GM12878 (cell line): Measurements from ENCODE around the gene C11orf65. TPM values are rescaled to one million over a fixed set of nuclear protein-coding genes. Genes with fewer than 3 reads are reported as not detected.

Experiments used
- ATAC-seq: fragments of 200-7000 bp; cut with Tn5 transposase; 3 replicates; pipeline ENCODE4 v1.9.1; 2020; ENCODE audit warnings: mild to moderate bottlenecking, moderate library complexity
- BruUV-seq: library from RNA; stranded (reverse); fragments of 400-500 nt; replicated peaks from 2 replicates; lab custom pipeline; 2021; lab: Mats Ljungman, UMichigan
- CTCF ChIA-PET: fragments of 300-600 bp; sonication (Branson Sonifier 250); formaldehyde crosslinking; extraction: SDS; loops from one replicate; lab custom pipeline; 2021; ENCODE audit warnings: inconsistent platforms; lab: Yijun Ruan, JAX
- POLR2A ChIA-PET: fragments of 350-600 bp; formaldehyde crosslinking; extraction: SDS; loops from one replicate; lab custom pipeline; 2021; ENCODE audit warnings: inconsistent platforms; lab: Charles Lee
- RAD21 ChIA-PET: fragments of 300-600 bp; sonication (Branson Sonifier 250); formaldehyde crosslinking; loops from one replicate; lab custom pipeline; 2023; ENCODE audit warnings: antibody characterized with exemption; ENCODE audit not compliant: unreplicated experiment; lab: Charles Lee
- SMC1A ChIA-PET: fragments of 300-600 bp; sonication (Branson Sonifier 250); formaldehyde crosslinking; loops from one replicate; lab custom pipeline; 2023; ENCODE audit not compliant: unreplicated experiment, uncharacterized antibody; lab: Charles Lee
- DNase-seq: peaks from one replicate; pipeline ENCODE4 v3.0.0-alpha.2; 2011; ENCODE audit warnings: low read depth, low spot score
- FAIRE-seq: peaks from 3 replicates; lab custom pipeline; 2011; peaks lifted over from hg19 to GRCh38; lab: Jason Lieb, UNC
- H2AFZ ChIP-seq: 2 replicates; pipeline ENCODE4 v1.6.0; 2011; ENCODE audit warnings: low read depth, low read length, control low read depth; ENCODE audit not compliant: control insufficient read depth
- H3K27ac ChIP-seq: 2 replicates; pipeline ENCODE4 v1.5.1; 2011; ENCODE audit warnings: control low read depth; ENCODE audit not compliant: control insufficient read depth, insufficient read depth
- H3K27me3 ChIP-seq, 2 experiments: replicated peaks in 1 of 2; 2 replicates each; pipeline versions ENCODE4 v1.6.0 to v1.6.1; 2011; ENCODE audit warnings: low read length in 1 of 2; ENCODE audit not compliant: control insufficient read depth in 2 of 2, insufficient read depth in 2 of 2
- H3K36me3 ChIP-seq, 2 experiments: 2 replicates each; pipeline ENCODE4 v1.5.1; 2011; ENCODE audit warnings: low read length in 1 of 2; ENCODE audit not compliant: control insufficient read depth in 2 of 2, insufficient read depth in 2 of 2
- H3K4me1 ChIP-seq: 2 replicates; pipeline ENCODE4 v1.6.1; 2011; ENCODE audit warnings: mild to moderate bottlenecking, low read length, moderate library complexity, mixed read lengths; ENCODE audit not compliant: control insufficient read depth, insufficient read depth
- H3K4me2 ChIP-seq: 2 replicates; pipeline ENCODE4 v1.6.0; 2011; ENCODE audit warnings: control low read depth; ENCODE audit not compliant: control insufficient read depth, insufficient read depth
- H3K4me3 ChIP-seq: fragments of 200-600 bp; sonication (generic); 2 replicates; pipeline ENCODE4 v1.5.1; 2016
- H3K79me2 ChIP-seq: 2 replicates; pipeline ENCODE4 v1.6.0; 2011; ENCODE audit warnings: low read length; ENCODE audit not compliant: control insufficient read depth, insufficient read depth
- H3K9ac ChIP-seq: 2 replicates; pipeline ENCODE4 v1.8.0; 2011; ENCODE audit warnings: low read length, control low read depth, mixed read lengths; ENCODE audit not compliant: control insufficient read depth, insufficient read depth
- H3K9me3 ChIP-seq: replicated peaks from 3 replicates; pipeline ENCODE4 v1.5.1; 2011; ENCODE audit warnings: mild to moderate bottlenecking, low read length; ENCODE audit not compliant: control insufficient read depth, insufficient read depth
- H4K20me1 ChIP-seq: 2 replicates; pipeline ENCODE4 v1.6.0; 2011; ENCODE audit not compliant: control insufficient read depth, insufficient read depth
- HCFC1 ChIP-seq: fragments of 150-350 bp; IDR thresholded peaks from 2 replicates; pipeline ENCODE4 v1.6.1; 2014; ENCODE audit warnings: low read length
- HSF1 ChIP-seq: fragments of 150-350 bp; IDR thresholded peaks from 2 replicates; pipeline ENCODE4 v1.6.1; 2014; ENCODE audit warnings: mild to moderate bottlenecking, low read depth, low read length
- MLLT1 ChIP-seq: fragments of 450-650 bp; IDR thresholded peaks from 2 replicates; pipeline ENCODE4 v1.6.1; 2016; ENCODE audit warnings: mild to moderate bottlenecking
- POU2F2 ChIP-seq: IDR thresholded peaks from 3 replicates; pipeline ENCODE4 v1.6.1; 2011; ENCODE audit warnings: low read depth, mild to moderate bottlenecking, low read length, borderline replicate concordance
- RELB ChIP-seq: fragments of 450-650 bp; IDR thresholded peaks from 2 replicates; pipeline ENCODE4 v1.6.1; 2017; ENCODE audit warnings: low read depth, mild to moderate bottlenecking, moderate library complexity
- TAF1 ChIP-seq: IDR thresholded peaks from 2 replicates; pipeline ENCODE4 v1.6.1; 2011; ENCODE audit warnings: mild to moderate bottlenecking, low read depth, low read length, borderline replicate concordance
- YBX1 ChIP-seq: fragments of 450-650 bp; IDR thresholded peaks from 2 replicates; pipeline ENCODE4 v1.6.1; 2016; ENCODE audit warnings: antibody characterized with exemption
- ZSCAN29 ChIP-seq: fragments of 450-650 bp; IDR thresholded peaks from 2 replicates; pipeline ENCODE4 v1.6.1; 2017; ENCODE audit warnings: mild to moderate bottlenecking, moderate library complexity
- WGBS: methylation state at CpG from one replicate; pipeline ENCODE4 v1.1.6; 2016; ENCODE audit warnings: low lambda C conversion rate; ENCODE audit not compliant: insufficient replicate concordance, insufficient coverage; ENCODE audit errors: missing lambda C conversion rate; 5-methylcytosine and 5-hydroxymethylcytosine counted together
- in situ Hi-C: fragments of 300-500 bp; cut with MboI; formaldehyde crosslinking; loops from 9 replicates; pipeline ENCODE4 v1.14.3; 2018; ENCODE audit warnings: mixed read lengths
- intact Hi-C: fragments of 100-400 bp; cut with micrococcal nuclease; formaldehyde crosslinking; loops from one replicate; pipeline ENCODE4 v1.14.2; 2022; ENCODE audit not compliant: unreplicated experiment
- polyA plus RNA-seq, 11 experiments: library from polyadenylated mRNA; depleted of rRNA in 4 of 11; unstranded in 6 of 11; stranded (reverse) in 5 of 11; fragments of >200 nt; fragmentation: Nextera tagmentation in 4 of 11; fragmentation: Illumina TruSeq in 1 of 11; extraction: Ambion mirVana in 4 of 11; extraction: Trizol in 1 of 11; gene quantifications; 1 replicate in 1 of 11; 2 replicates in 10 of 11; pipeline versions ENCODE4 v1.2.1 to v1.2.3, GENCODE V29; 2011 to 2016; ENCODE audit warnings: inconsistent platforms in 2 of 11, missing spikeins in 2 of 11, low read depth in 1 of 11
- total RNA-seq, 4 experiments: library from RNA; depleted of rRNA in 3 of 4; stranded (reverse); fragments of >200 nt in 3 of 4; fragmentation: Illumina TruSeq in 1 of 4; extraction: Trizol in 1 of 4; gene quantifications; 2 replicates each; pipeline versions ENCODE4 v1.2.1 to v1.2.3, GENCODE V29; 2013 to 2021

Gene C11orf65
- total and polyA plus RNA-seq, 10 of the 15 experiments (the other 5 are each of a cell fraction or from before 2014, with no cell fraction given), result 0.71 to 2.0 (median 1.2) TPM

- no peak for TF ChIP-seq HSF1
- TF ChIP-seq POU2F2, result peak; percentile 76; the same call in 2 of the 3 replicates
- TF ChIP-seq TAF1, result peak; percentile 79
- no peak for TF ChIP-seq YBX1
- TF ChIP-seq RELB, result peak; percentile 47; the same call in 1 of the 2 replicates
- TF ChIP-seq ZSCAN29, result no peak
- TF ChIP-seq, all 136 proteins: peak for 35
Measured at GRCh38 chr11:108497317-108498045, 30.2 kb upstream of the C11orf65 start (continued).

- FAIRE-seq (no peak), ATAC-seq (peak; percentile 9), DNase-seq (no peak)
- Histone ChIP-seq H3K27me3 (no peaks in the 10 kb centered on the region), H3K36me3 (no peaks in the 10 kb centered on the region), H3K9ac (peak overlapping the region; percentile 97), H3K4me3 (peak overlapping the region; percentile 65), H3K79me2 (peaks cover 12% of the 10 kb centered on the region), H3K4me1 (no peaks in the 10 kb centered on the region), H3K27ac (peak overlapping the region; percentile 66), H3K4me2 (peak overlapping the region; percentile 94), H4K20me1 (no peaks in the 10 kb centered on the region), H3K9me3 (no peaks in the 10 kb centered on the region), H2AFZ (peak overlapping the region; percentile 79)
- CTCF ChIA-PET, result interaction anchor here (0.6 to 1.3 kb wide), 2 partner anchors 149 to 265 kb away, joined by 4 to 6 read pairs; no protein-coding TSS in a partner anchor
- intact Hi-C loops (loop anchor here (2.0 to 10.0 kb wide), 4 partner anchors 30 to 272 kb away; partner anchors contain the start of genes ATM, C11orf65, EXPH5 and NPAT), in situ Hi-C loops (no loop called here)
- POLR2A ChIA-PET, result interaction anchor here (1.2 kb wide), 1 partner anchor 23 kb away, joined by 4 read pairs; no protein-coding TSS in a partner anchor
- peak; percentile 95 for TF ChIP-seq MLLT1
- no peak for TF ChIP-seq HCFC1
- 93% methylated on average over 7 of the region's 7 CpGs for WGBS
- SMC1A ChIA-PET, result interaction anchor here (1.2 to 2.0 kb wide), 6 partner anchors 61 to 238 kb away, joined by 3 to 10 read pairs (median 4); no protein-coding TSS in a partner anchor
- no TSS peak for BruUV-seq
- RAD21 ChIA-PET, result interaction anchor here (1.1 to 2.3 kb wide), 4 partner anchors 62 to 275 kb away, joined by 3 to 12 read pairs (median 8); partner anchors contain the start of genes ATM and NPAT
Measured at GRCh38 chr11:108496643-108497256, 29.4 kb upstream of the C11orf65 start.
